ENCODE measurements around the gene ECD. TPM values are rescaled to one million over a fixed set of nuclear protein-coding genes. Genes with fewer than 3 reads are reported as not detected.

ECD gene
- total and polyA plus RNA-seq, 5 donors from 2014 or later, result 29.0 to 49.1 (median 30.7) TPM

DNA sequence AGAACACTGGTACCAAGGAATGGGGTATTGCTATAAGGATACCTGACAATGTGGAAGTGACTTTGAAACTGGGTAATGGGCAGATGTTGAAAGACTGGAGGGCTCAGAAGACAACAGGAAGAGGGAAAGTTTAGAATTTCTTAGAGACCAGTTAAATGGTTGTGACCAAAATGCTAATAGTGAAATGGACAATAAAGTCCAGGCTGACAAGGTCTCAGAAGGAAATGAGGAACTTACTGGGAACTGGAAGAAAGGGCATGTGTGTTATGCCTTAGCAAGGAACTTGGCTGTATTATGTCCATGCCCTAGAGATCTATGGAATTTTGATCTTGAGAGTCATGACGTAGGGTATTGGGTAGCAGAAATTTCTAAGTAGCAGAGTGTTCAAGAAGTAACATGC, 38.1 kb upstream of the ECD start:
- H3K36me3 ChIP-seq (ENCODE audit: control insufficient read depth, insufficient read depth, low read length), result peaks cover 5% of the 10 kb centered on the region
- no peaks in the 10 kb centered on the region for H3K27me3 ChIP-seq (ENCODE audit: control insufficient read depth, insufficient read depth, low read length)
- no peaks in the 10 kb centered on the region for H3K4me1 ChIP-seq (ENCODE audit: control insufficient read depth, insufficient read depth, low read length, poor library complexity, severe bottlenecking)
- H3K4me3 ChIP-seq (ENCODE audit: low read depth, low read length), result no peak overlapping the region
- Mint-ChIP-seq H3K27ac (no peak overlapping the region), H3K4me1 (no peaks in the 10 kb centered on the region), H3K36me3 (peaks cover 31% of the 10 kb centered on the region), H3K4me3 (no peak overlapping the region), H3K9me3 (peaks cover 0 to 5% (median 0%) of the 10 kb centered on the region in 7 donors), H3K27me3 (no peaks in the 10 kb centered on the region)
- no peak for ATAC-seq (ENCODE audit: low read depth in 2 of 2)
- DNase-seq, result no peak
- H3K9me3 ChIP-seq (ENCODE audit: control insufficient read depth in 2 of 2, low read length in 2 of 2), result no peaks in the 10 kb centered on the region
- no peak overlapping the region for H3K27ac ChIP-seq (ENCODE audit: insufficient read depth, low read length, poor library complexity, severe bottlenecking)

DNA sequence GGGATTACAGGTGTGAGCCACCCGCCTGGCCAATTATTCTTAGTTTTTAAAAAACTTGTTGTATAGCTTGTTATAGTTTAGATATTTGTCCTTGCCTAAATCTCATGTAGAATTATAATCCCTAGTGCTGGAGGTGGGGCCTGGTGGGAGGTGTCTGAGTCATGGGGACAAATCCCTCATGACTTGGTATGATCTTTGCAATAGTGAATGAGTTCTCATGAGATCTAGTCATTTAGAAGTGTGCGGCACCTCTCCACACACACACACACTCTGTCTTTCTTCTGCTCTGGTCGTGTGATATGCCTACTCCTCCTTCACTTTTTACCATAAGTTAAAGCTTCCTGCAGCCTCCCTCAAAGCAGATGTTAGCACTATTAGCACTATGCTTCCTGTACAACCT, 37.3 kb upstream of the ECD start:
- Histone ChIP-seq H3K4me3 (ENCODE audit: low read depth, low read length) (no peak overlapping the region), H3K27ac (ENCODE audit: insufficient read depth, low read length, poor library complexity, severe bottlenecking) (no peak overlapping the region), H3K27me3 (ENCODE audit: control insufficient read depth, insufficient read depth, low read length) (no peaks in the 10 kb centered on the region), H3K9me3 (ENCODE audit: control insufficient read depth in 2 of 2, low read length in 2 of 2) (no peaks in the 10 kb centered on the region), H3K4me1 (ENCODE audit: control insufficient read depth, insufficient read depth, low read length, poor library complexity, severe bottlenecking) (no peaks in the 10 kb centered on the region), H3K36me3 (ENCODE audit: control insufficient read depth, insufficient read depth, low read length) (no peaks in the 10 kb centered on the region)
- Mint-ChIP-seq H3K27ac (no peak overlapping the region), H3K4me3 (no peak overlapping the region), H3K36me3 (peaks cover 39% of the 10 kb centered on the region), H3K27me3 (no peaks in the 10 kb centered on the region), H3K4me1 (no peaks in the 10 kb centered on the region), H3K9me3 (peaks cover 0 to 5% (median 0%) of the 10 kb centered on the region in 7 donors)
- no peak for DNase-seq
- ATAC-seq (ENCODE audit: low read depth in 2 of 2), result no peak

DNA sequence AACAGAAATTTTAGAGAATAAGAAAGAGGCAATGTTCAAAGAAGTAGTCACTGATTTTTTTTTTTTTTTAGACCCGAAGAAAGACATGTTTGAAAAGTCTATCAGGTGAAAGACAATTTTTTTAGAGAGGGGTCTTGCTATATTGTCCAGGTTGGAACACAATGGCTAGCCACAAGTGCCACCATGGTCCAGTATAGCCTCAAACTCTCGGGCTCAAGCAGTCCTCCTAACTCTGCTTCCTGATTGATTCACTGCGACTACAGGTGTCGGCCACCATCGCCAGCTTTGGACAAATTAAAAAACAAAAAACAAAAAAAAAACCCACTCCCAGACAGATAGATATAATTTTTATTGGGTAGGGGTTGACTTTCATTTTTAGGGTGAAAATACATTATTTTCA, 22.4 kb upstream of the ECD start:
- no peaks in the 10 kb centered on the region for H3K9me3 ChIP-seq (ENCODE audit: control insufficient read depth in 2 of 2, low read length in 2 of 2)
- no peaks in the 10 kb centered on the region for H3K4me1 ChIP-seq (ENCODE audit: control insufficient read depth, insufficient read depth, low read length, poor library complexity, severe bottlenecking)
- no peak overlapping the region for H3K4me3 Mint-ChIP-seq
- H3K27ac Mint-ChIP-seq, result no peak overlapping the region
- no peaks in the 10 kb centered on the region for H3K4me1 Mint-ChIP-seq
- no peak for DNase-seq
- peaks cover 4% of the 10 kb centered on the region for H3K36me3 Mint-ChIP-seq
- no peak overlapping the region for H3K4me3 ChIP-seq (ENCODE audit: low read depth, low read length)
- ATAC-seq (ENCODE audit: low read depth in 2 of 2), result no peak
- H3K9me3 Mint-ChIP-seq, result no peaks in the 10 kb centered on the region
- no peaks in the 10 kb centered on the region for H3K27me3 ChIP-seq (ENCODE audit: control insufficient read depth, insufficient read depth, low read length)
- H3K27ac ChIP-seq (ENCODE audit: insufficient read depth, low read length, poor library complexity, severe bottlenecking), result no peak overlapping the region
- peaks cover 6% of the 10 kb centered on the region for H3K36me3 ChIP-seq (ENCODE audit: control insufficient read depth, insufficient read depth, low read length)
- H3K27me3 Mint-ChIP-seq, result no peaks in the 10 kb centered on the region

DNA sequence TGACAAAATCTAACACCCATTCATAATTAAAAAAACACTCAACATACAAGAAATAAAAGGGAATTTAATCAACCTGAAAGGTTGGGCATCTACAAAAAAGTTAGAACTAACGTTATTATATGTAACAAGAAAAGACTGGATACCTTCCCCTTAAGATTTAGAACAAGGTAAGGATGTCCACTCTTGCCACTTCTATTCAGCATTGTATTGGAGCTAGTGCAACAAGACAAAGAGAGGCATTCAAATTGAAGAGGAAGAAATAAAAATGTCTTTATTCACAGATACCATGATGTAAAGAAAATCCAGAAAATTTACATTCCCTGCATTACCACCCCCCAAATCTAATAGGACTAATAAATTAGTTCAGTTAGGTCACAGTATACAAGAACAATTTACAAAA, 18.5 kb upstream of the ECD start:
- ATAC-seq (ENCODE audit: low read depth in 2 of 2) (no peak), DNase-seq (no peak)
- Mint-ChIP-seq H3K4me3 (no peak overlapping the region), H3K27me3 (no peaks in the 10 kb centered on the region), H3K36me3 (peaks cover 26% of the 10 kb centered on the region), H3K4me1 (peaks cover 0 to 3% (median 1%) of the 10 kb centered on the region in 4 donors), H3K27ac (no peak overlapping the region), H3K9me3 (peaks cover 0 to 3% (median 0%) of the 10 kb centered on the region in 7 donors)
- H3K27ac ChIP-seq (ENCODE audit: insufficient read depth, low read length, poor library complexity, severe bottlenecking), result no peak overlapping the region
- H3K4me3 ChIP-seq (ENCODE audit: low read depth, low read length), result no peak overlapping the region
- H3K27me3 ChIP-seq (ENCODE audit: control insufficient read depth, insufficient read depth, low read length), result no peaks in the 10 kb centered on the region
- peaks cover 17% of the 10 kb centered on the region for H3K36me3 ChIP-seq (ENCODE audit: control insufficient read depth, insufficient read depth, low read length)
- no peaks in the 10 kb centered on the region for H3K4me1 ChIP-seq (ENCODE audit: control insufficient read depth, insufficient read depth, low read length, poor library complexity, severe bottlenecking)
- no peaks in the 10 kb centered on the region for H3K9me3 ChIP-seq (ENCODE audit: control insufficient read depth in 2 of 2, low read length in 2 of 2)

DNA sequence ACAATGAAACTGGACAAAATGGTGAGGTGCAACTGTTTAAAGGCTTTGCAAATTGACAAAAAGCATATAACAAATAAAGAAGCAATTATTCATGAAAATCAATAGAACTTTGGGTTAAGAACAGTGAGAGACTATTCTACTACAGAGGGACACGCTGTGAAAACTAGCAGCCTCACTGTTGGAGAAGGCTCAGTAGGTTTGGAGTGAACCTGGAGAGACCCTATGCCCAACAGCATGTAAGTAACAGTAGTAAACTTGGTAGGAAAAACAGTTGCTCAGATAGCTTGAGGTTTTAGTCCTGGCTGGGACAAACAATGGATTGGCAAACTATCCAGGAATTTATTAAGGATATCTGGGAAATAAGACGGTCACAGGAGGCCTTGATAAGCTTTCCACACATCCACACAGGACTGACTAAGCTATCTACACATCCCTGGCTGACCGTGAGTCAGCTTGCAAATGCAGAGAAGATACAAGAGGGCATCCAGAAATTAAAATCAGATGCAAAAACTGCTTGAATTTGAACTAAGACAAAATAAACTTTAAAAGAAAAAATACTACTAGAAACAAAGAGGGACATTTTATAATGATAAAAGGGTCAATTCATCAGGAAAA, 16.0 kb upstream of the ECD start:
- no peak overlapping the region for H3K27ac Mint-ChIP-seq
- DNase-seq, result no peak
- peaks cover 0 to 3% (median 0%) of the 10 kb centered on the region in 7 donors for H3K9me3 Mint-ChIP-seq
- no peak for ATAC-seq (ENCODE audit: low read depth in 2 of 2)
- H3K27me3 Mint-ChIP-seq, result no peaks in the 10 kb centered on the region
- Histone ChIP-seq H3K4me1 (ENCODE audit: control insufficient read depth, insufficient read depth, low read length, poor library complexity, severe bottlenecking) (no peaks in the 10 kb centered on the region), H3K27ac (ENCODE audit: insufficient read depth, low read length, poor library complexity, severe bottlenecking) (no peak overlapping the region), H3K27me3 (ENCODE audit: control insufficient read depth, insufficient read depth, low read length) (no peaks in the 10 kb centered on the region), H3K36me3 (ENCODE audit: control insufficient read depth, insufficient read depth, low read length) (peaks cover 29% of the 10 kb centered on the region), H3K4me3 (ENCODE audit: low read depth, low read length) (no peak overlapping the region), H3K9me3 (ENCODE audit: control insufficient read depth in 2 of 2, low read length in 2 of 2) (no peaks in the 10 kb centered on the region)
- H3K36me3 Mint-ChIP-seq, result peaks cover 34% of the 10 kb centered on the region
- peaks cover 0 to 4% (median 2%) of the 10 kb centered on the region in 4 donors for H3K4me1 Mint-ChIP-seq
- H3K4me3 Mint-ChIP-seq, result no peak overlapping the region

DNA sequence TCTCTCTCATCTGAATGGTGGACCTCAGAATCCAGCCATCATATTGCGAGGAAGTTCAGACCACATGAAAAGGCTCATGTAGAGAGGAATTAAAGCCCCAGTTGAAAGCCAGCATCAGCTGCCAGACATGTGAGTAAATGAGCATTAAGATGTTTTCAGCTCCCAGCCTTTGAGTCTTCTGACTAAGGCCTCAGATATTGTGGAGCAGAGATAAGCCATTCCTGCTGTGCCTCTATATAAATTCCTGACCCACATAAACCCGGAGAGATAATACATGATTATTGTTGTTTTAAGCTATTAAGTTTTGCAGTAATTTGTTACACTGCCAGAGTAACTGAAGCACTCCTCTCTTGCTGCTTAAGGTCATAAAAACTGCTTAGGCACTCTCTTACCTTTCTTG, 14.8 kb upstream of the ECD start:
- H3K27me3 ChIP-seq (ENCODE audit: control insufficient read depth, insufficient read depth, low read length), result no peaks in the 10 kb centered on the region
- DNase-seq (no peak), ATAC-seq (ENCODE audit: low read depth in 2 of 2) (no peak)
- peaks cover 29% of the 10 kb centered on the region for H3K36me3 ChIP-seq (ENCODE audit: control insufficient read depth, insufficient read depth, low read length)
- Mint-ChIP-seq H3K4me1 (peaks cover 0 to 4% (median 2%) of the 10 kb centered on the region in 4 donors), H3K27me3 (no peaks in the 10 kb centered on the region), H3K9me3 (peaks cover 0 to 3% (median 0%) of the 10 kb centered on the region in 7 donors), H3K4me3 (no peak overlapping the region), H3K27ac (no peak overlapping the region), H3K36me3 (peaks cover 39% of the 10 kb centered on the region)
- no peak overlapping the region for H3K27ac ChIP-seq (ENCODE audit: insufficient read depth, low read length, poor library complexity, severe bottlenecking)
- H3K9me3 ChIP-seq (ENCODE audit: control insufficient read depth in 2 of 2, low read length in 2 of 2), result no peaks in the 10 kb centered on the region
- H3K4me3 ChIP-seq (ENCODE audit: low read depth, low read length), result no peak overlapping the region
- H3K4me1 ChIP-seq (ENCODE audit: control insufficient read depth, insufficient read depth, low read length, poor library complexity, severe bottlenecking), result no peaks in the 10 kb centered on the region

DNA sequence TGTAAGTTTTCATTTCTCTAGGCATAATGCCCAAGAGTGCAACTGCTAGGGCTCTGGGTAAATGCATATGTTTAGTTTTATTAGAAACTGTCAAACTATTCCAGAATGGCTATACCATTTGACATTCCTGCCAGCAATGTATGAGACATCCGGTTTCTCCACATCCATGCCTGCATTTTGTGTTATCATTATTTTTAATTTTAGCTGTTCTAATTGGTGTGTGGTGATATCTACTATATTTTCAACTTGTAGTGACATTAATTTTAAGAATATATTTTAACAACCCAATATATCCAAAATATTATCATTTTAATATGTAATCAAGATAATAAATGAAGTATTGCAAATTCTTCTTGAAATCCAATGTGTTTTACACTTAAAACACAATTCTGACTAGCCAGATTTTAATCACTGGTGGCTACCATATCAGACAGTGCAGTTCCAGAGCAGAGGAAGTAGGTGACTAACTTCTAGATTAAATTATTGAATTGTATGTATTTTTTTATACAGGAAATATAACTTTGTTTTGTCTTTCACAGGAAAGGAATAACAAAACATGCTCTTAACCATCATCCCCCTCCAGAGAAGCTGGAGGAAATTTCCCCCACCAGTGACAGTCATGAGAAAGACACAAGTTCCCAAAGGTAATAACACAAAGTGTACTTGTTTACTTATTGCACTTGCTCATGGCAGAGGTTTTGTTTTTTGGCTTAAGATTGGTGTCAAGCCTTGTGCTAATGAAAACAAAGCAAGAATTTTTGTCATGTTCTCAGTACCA, 6.5 kb upstream of the ECD start:
- Histone ChIP-seq H3K36me3 (ENCODE audit: control insufficient read depth, insufficient read depth, low read length) (peaks cover 14% of the 10 kb centered on the region), H3K4me1 (ENCODE audit: control insufficient read depth, insufficient read depth, low read length, poor library complexity, severe bottlenecking) (no peaks in the 10 kb centered on the region), H3K4me3 (ENCODE audit: low read depth, low read length) (no peak overlapping the region), H3K27me3 (ENCODE audit: control insufficient read depth, insufficient read depth, low read length) (no peaks in the 10 kb centered on the region), H3K9me3 (ENCODE audit: control insufficient read depth in 2 of 2, low read length in 2 of 2) (no peaks in the 10 kb centered on the region), H3K27ac (ENCODE audit: insufficient read depth, low read length, poor library complexity, severe bottlenecking) (no peak overlapping the region)
- Mint-ChIP-seq H3K9me3 (no peaks in the 10 kb centered on the region), H3K36me3 (peaks cover 16% of the 10 kb centered on the region), H3K27ac (no peak overlapping the region), H3K4me3 (no peak overlapping the region), H3K4me1 (peaks cover 0 to 10% (median 4%) of the 10 kb centered on the region in 4 donors), H3K27me3 (no peaks in the 10 kb centered on the region)
- ATAC-seq (ENCODE audit: low read depth in 2 of 2) (no peak), DNase-seq (no peak)

DNA sequence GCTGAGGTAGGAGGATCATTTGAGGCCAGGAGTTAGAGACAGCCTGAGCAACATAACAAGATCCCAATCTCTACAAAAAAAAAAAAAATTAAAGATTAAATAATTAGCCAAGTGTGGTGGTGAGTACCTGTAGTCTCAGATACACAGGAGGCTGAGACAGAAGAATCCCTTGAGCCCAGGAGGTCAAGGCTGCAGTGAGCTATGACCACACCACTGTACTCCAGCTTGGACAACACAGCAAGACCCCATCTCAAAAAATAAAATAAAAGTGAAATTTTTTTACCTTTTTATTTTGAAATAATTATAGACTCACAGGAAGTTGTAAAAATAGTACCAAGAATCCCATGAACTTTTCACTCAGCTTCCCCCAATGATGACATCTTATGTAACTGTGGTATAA, 5.1 kb upstream of the ECD start:
- Mint-ChIP-seq H3K4me3 (no peak overlapping the region), H3K27me3 (no peaks in the 10 kb centered on the region)
- no peak overlapping the region for H3K27ac ChIP-seq (ENCODE audit: insufficient read depth, low read length, poor library complexity, severe bottlenecking)

More for the DNA sequence above, 5.1 kb upstream of the ECD start:
- H3K4me1 Mint-ChIP-seq, result peaks cover 3 to 12% (median 8%) of the 10 kb centered on the region in 4 donors
- ATAC-seq (ENCODE audit: low read depth in 2 of 2) (no peak), DNase-seq (no peak)
- no peak overlapping the region for H3K4me3 ChIP-seq (ENCODE audit: low read depth, low read length)
- peaks cover 10% of the 10 kb centered on the region for H3K4me1 ChIP-seq (ENCODE audit: control insufficient read depth, insufficient read depth, low read length, poor library complexity, severe bottlenecking)
- peaks cover 13% of the 10 kb centered on the region for H3K36me3 Mint-ChIP-seq
- no peaks in the 10 kb centered on the region for H3K9me3 ChIP-seq (ENCODE audit: control insufficient read depth in 2 of 2, low read length in 2 of 2)
- H3K27me3 ChIP-seq (ENCODE audit: control insufficient read depth, insufficient read depth, low read length), result no peaks in the 10 kb centered on the region
- peaks cover 11% of the 10 kb centered on the region for H3K36me3 ChIP-seq (ENCODE audit: control insufficient read depth, insufficient read depth, low read length)
- no peaks in the 10 kb centered on the region for H3K9me3 Mint-ChIP-seq
- no peak overlapping the region for H3K27ac Mint-ChIP-seq

All from CD4-positive, CD25-positive, alpha-beta regulatory T cell (primary cell).